D341Med (cell line): Measurements from ENCODE around the gene RASGRF1.
"Not testable (repeated sequence)": the region's sequence is repeated elsewhere in the genome, so short reads cannot be mapped to it uniquely, and the experiment has no call there.

ENCODE experiments used
- DNase-seq: peaks from one replicate; pipeline ENCODE4 v3.0.0; 2012; ENCODE audit warnings: low spot score

Gene RASGRF1

GRCh38 chr15:79006071-79006470 is 84.5 kb downstream of the RASGRF1 start:
- no peak for DNase-seq

- no peak for DNase-seq
Measured at GRCh38 chr15:79004336-79004735, 86.2 kb downstream of the RASGRF1 start.

GRCh38 chr15:79003896-79004295 is 86.7 kb downstream of the RASGRF1 start:
- DNase-seq, result no peak

GRCh38 chr15:79003301-79003700 is 87.3 kb downstream of the RASGRF1 start:
- DNase-seq, result no peak

GRCh38 chr15:79002581-79002980 is 88.0 kb downstream of the RASGRF1 start:
- DNase-seq, result no peak

GRCh38 chr15:78999636-79000035 is 90.9 kb downstream of the RASGRF1 start:
- no peak for DNase-seq

GRCh38 chr15:78998526-78998925 is 92.1 kb downstream of the RASGRF1 start:
- DNase-seq, result no peak

- DNase-seq, result no peak
Measured at GRCh38 chr15:78997981-78998499, 92.5 kb downstream of the RASGRF1 start.

GRCh38 chr15:78996894-78997275 is 93.7 kb downstream of the RASGRF1 start:
- no peak for DNase-seq

- DNase-seq, result no peak
Measured at GRCh38 chr15:78995921-78996893, 94.4 kb downstream of the RASGRF1 start.

GRCh38 chr15:78995161-78995560 is 95.4 kb downstream of the RASGRF1 start:
- DNase-seq, result not testable (repeated sequence)

- DNase-seq, result no peak
Measured at GRCh38 chr15:78993931-78994530, 96.5 kb downstream of the RASGRF1 start.

- DNase-seq, result no peak
Measured at GRCh38 chr15:78993257-78993930, 97.2 kb downstream of the RASGRF1 start.

- no peak for DNase-seq
Measured at GRCh38 chr15:78992416-78993256, 97.9 kb downstream of the RASGRF1 start.

GRCh38 chr15:78991879-78992278 is 98.7 kb downstream of the RASGRF1 start:
- DNase-seq, result no peak

GRCh38 chr15:78991476-78991875 is 99.1 kb downstream of the RASGRF1 start:
- no peak for DNase-seq

- DNase-seq, result no peak
Measured at GRCh38 chr15:78990278-78990677, 100.3 kb downstream of the RASGRF1 start.

- no peak for DNase-seq
Measured at GRCh38 chr15:78989701-78990240, 100.8 kb downstream of the RASGRF1 start.

- no peak for DNase-seq
Measured at GRCh38 chr15:78988361-78988911, 102.1 kb downstream of the RASGRF1 start.

- DNase-seq, result no peak
Measured at GRCh38 chr15:78987556-78988360, 102.8 kb downstream of the RASGRF1 start.
